Measurements from ENCODE around the gene PLXNA4. TPM values are rescaled to one million over a fixed set of nuclear protein-coding genes. Genes with fewer than 3 reads are reported as not detected.

PLXNA4 gene
- polyA plus RNA-seq, 1 donor (not counting 4 experiments of a cell fraction or from before 2014, with no cell fraction given) = 0.01 TPM

GRCh38 chr7:132226046-132226956, 350.0 kb downstream of the PLXNA4 start:
- Histone ChIP-seq H3K27ac (ENCODE audit: control insufficient read depth, insufficient read depth, low read length) (no peak overlapping the region), H3K27me3 (ENCODE audit: control insufficient read depth, extremely low read depth, insufficient read depth, low read length) (peaks cover 25% of the 10 kb centered on the region), H3K9ac (ENCODE audit: control insufficient read depth, extremely low read depth, insufficient read depth, low read length) (no peak overlapping the region), H3K4me1 (ENCODE audit: control insufficient read depth, extremely low read depth, insufficient read depth, low read length) (peaks cover 4% of the 10 kb centered on the region), H3K9me3 (ENCODE audit: control insufficient read depth, low read depth, low read length) (no peaks in the 10 kb centered on the region), H3K9me1 (ENCODE audit: control insufficient read depth, extremely low read depth, insufficient read depth, low read length) (no peaks in the 10 kb centered on the region), H4K20me1 (ENCODE audit: control insufficient read depth, extremely low read depth, insufficient read depth, low read length) (no peaks in the 10 kb centered on the region), H3K79me2 (ENCODE audit: control insufficient read depth, insufficient read depth, low read length) (no peaks in the 10 kb centered on the region), H3K36me3 (ENCODE audit: control insufficient read depth in 2 of 2, extremely low read depth in 1 of 2, insufficient read depth in 2 of 2, low read length in 2 of 2) (no peaks in the 10 kb centered on the region), H3K4me2 (ENCODE audit: control insufficient read depth, extremely low read depth, insufficient read depth, low read depth, low read length) (no peak overlapping the region), H3K4me3 (ENCODE audit: control insufficient read depth in 2 of 3, extremely low read depth in 1 of 3, insufficient read depth in 2 of 3, low read depth in 1 of 3, low read length in 3 of 3) (no peak overlapping the region), H2AFZ (ENCODE audit: control insufficient read depth, low read length) (no peak overlapping the region)
- dilution Hi-C loops (cut with MboI; ENCODE audit: extremely low pct_ligation_motif_present, low sequenced_read_pairs) = no loop called here
- FAIRE-seq (no peak), DNase-seq (ENCODE audit: low read depth, low spot score) (no peak)
- TF ChIP-seq, protein P1, sequence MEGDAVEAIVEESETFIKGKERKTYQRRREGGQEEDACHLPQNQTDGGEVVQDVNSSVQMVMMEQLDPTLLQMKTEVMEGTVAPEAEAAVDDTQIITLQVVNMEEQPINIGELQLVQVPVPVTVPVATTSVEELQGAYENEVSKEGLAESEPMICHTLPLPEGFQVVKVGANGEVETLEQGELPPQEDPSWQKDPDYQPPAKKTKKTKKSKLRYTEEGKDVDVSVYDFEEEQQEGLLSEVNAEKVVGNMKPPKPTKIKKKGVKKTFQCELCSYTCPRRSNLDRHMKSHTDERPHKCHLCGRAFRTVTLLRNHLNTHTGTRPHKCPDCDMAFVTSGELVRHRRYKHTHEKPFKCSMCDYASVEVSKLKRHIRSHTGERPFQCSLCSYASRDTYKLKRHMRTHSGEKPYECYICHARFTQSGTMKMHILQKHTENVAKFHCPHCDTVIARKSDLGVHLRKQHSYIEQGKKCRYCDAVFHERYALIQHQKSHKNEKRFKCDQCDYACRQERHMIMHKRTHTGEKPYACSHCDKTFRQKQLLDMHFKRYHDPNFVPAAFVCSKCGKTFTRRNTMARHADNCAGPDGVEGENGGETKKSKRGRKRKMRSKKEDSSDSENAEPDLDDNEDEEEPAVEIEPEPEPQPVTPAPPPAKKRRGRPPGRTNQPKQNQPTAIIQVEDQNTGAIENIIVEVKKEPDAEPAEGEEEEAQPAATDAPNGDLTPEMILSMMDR (optimal IDR thresholded peaks at IDR 0.05 in 1 of 3, IDR thresholded peaks at IDR 0.05 in 1 of 3, conservative IDR thresholded peaks at IDR 0.05 in 1 of 3; ENCODE audit: extremely low read depth in 1 of 3, insufficient read depth in 2 of 3, low read length in 3 of 3) = no peak

DNA sequence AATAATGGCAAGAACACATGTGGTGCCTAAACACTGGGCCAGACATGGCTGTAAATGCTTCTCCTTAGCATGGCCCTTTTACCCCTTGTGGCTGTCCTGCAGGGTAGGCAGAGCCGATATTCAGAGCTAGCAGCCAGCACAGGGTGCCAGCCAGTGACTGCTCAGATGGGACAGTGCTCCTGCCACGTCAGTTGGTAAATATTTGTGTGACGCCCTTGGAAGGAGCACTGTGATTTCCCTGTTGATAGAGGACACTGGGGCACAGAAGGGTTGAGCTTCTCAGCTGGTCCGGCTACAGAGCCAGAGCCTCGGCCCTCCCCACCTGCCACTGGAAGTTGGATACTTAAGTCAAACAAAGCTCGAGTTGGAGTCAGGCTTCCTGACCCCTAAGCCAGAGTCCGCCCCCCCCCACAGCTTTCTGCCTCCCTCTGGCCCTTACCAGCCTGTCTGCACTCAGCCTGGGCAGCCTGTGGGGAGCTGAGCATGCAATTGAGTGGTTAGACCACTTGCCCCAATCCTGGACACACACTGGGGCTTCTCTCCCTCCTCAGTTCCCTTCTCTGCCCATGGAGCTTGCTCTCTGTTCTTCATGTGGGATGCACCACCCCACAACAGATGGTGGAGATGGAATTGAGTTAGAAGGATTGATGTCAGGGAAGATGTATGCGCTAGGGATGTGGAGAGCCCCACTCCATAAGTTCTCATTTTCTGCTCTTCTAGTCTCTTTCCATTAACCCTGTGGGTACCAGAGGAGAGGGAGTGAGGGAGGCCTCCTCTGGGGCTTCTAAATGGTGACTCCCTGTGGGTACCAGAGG, 350.8 kb downstream of the PLXNA4 start:
- FAIRE-seq (no peak), DNase-seq (ENCODE audit: low read depth, low spot score) (no peak)
- no peaks in the 10 kb centered on the region for H3K79me2 ChIP-seq (ENCODE audit: control insufficient read depth, insufficient read depth, low read length)
- H3K9ac ChIP-seq (ENCODE audit: control insufficient read depth, extremely low read depth, insufficient read depth, low read length) = no peak overlapping the region
- dilution Hi-C loops (cut with MboI; ENCODE audit: extremely low pct_ligation_motif_present, low sequenced_read_pairs) = no loop called here
- H2AFZ ChIP-seq (ENCODE audit: control insufficient read depth, low read length) = no peak overlapping the region
- H4K20me1 ChIP-seq (ENCODE audit: control insufficient read depth, extremely low read depth, insufficient read depth, low read length) = no peaks in the 10 kb centered on the region
- H3K27me3 ChIP-seq (ENCODE audit: control insufficient read depth, extremely low read depth, insufficient read depth, low read length) = peaks cover 25% of the 10 kb centered on the region
- no peak overlapping the region for H3K4me2 ChIP-seq (ENCODE audit: control insufficient read depth, extremely low read depth, insufficient read depth, low read depth, low read length)
- no peaks in the 10 kb centered on the region for H3K36me3 ChIP-seq (ENCODE audit: control insufficient read depth in 2 of 2, extremely low read depth in 1 of 2, insufficient read depth in 2 of 2, low read length in 2 of 2)
- H3K4me3 ChIP-seq (ENCODE audit: control insufficient read depth in 2 of 3, extremely low read depth in 1 of 3, insufficient read depth in 2 of 3, low read depth in 1 of 3, low read length in 3 of 3) = no peak overlapping the region
- H3K27ac ChIP-seq (ENCODE audit: control insufficient read depth, insufficient read depth, low read length) = no peak overlapping the region
- peaks cover 6% of the 10 kb centered on the region for H3K4me1 ChIP-seq (ENCODE audit: control insufficient read depth, extremely low read depth, insufficient read depth, low read length)
- H3K9me1 ChIP-seq (ENCODE audit: control insufficient read depth, extremely low read depth, insufficient read depth, low read length) = no peaks in the 10 kb centered on the region
- H3K9me3 ChIP-seq (ENCODE audit: control insufficient read depth, low read depth, low read length) = no peaks in the 10 kb centered on the region
- TF ChIP-seq, protein P1 (optimal IDR thresholded peaks at IDR 0.05 in 1 of 3, IDR thresholded peaks at IDR 0.05 in 1 of 3, conservative IDR thresholded peaks at IDR 0.05 in 1 of 3; ENCODE audit: extremely low read depth in 1 of 3, insufficient read depth in 2 of 3, low read length in 3 of 3) = no peak
- no peak for TF ChIP-seq EZH2 (IDR thresholded peaks at IDR 0.05; ENCODE audit: low read length)

Measured in keratinocyte (primary cell).